DMS 273 (cell line): Measurements from ENCODE around the gene ICA1.
A peak's percentile ranks its signal among the peaks of the same experiment; 100 is the strongest.
"Not testable (repeated sequence)": the region's sequence is repeated elsewhere in the genome, so short reads cannot be mapped to it uniquely, and the experiment has no call there.

Experiments
- DNase-seq: peaks from one replicate; lab custom pipeline; 2025; ENCODE audit not compliant: unreplicated experiment; lab: John Stamatoyannopoulos, UW

ICA1 gene

DNA sequence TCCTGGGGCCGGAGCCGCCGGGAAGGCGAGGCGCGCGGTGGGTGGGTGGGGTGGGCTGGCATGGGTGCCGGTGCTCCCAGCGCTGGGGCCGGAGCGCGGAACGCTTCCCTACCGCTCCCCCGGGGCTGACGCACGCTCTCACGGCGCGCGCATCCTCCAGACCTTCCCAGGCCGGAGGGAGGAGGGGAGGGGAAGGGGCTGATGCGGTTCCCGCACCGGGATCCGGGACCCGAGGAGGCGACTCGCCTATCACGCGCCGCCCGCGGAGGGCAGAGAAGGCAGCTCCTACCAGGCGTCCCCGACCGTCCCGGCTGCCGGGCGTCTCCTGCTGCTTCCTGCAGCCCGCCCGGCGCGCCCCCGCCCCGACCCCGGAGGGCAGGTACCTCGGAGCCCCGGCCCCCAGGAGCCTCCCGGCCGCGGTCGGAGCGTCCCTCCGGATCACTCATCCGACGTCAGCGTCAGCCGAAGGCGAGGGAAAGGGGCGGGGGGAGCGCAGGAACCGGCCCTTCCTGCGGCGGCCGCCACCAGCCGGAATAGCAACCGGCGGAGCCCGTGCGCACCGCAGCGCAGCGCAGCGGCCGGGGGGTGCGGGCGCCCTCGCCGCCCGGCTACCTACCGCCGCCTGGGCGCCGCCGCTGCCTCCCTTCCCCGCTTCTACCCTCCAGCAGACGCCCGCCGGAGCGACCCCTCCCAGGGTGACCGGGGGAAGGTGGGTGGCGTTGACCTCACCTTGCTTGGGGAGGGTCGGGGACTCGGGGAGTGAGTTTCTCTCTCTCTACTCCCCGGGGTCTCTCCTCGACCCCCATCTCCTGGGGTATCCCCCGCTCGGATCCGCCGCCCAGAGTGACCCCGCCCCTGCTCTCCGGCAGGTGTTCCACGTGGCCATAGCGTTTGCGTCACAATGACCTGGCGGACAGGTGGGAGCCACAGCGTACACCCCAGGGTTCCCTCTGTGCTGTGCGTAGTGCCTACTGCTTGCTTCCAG lies at the start of gene ICA1:
Gene ICA1, minus strand, starts transcription at position 457 of the 985 bp plus-strand sequence. CDS start 26,241 bp downstream, outside the sequence.
- peak; percentile 94 for DNase-seq

GRCh38 chr7:8310876-8311275 lies 48.9 kb upstream of the ICA1 start:
- no peak for DNase-seq

DNA sequence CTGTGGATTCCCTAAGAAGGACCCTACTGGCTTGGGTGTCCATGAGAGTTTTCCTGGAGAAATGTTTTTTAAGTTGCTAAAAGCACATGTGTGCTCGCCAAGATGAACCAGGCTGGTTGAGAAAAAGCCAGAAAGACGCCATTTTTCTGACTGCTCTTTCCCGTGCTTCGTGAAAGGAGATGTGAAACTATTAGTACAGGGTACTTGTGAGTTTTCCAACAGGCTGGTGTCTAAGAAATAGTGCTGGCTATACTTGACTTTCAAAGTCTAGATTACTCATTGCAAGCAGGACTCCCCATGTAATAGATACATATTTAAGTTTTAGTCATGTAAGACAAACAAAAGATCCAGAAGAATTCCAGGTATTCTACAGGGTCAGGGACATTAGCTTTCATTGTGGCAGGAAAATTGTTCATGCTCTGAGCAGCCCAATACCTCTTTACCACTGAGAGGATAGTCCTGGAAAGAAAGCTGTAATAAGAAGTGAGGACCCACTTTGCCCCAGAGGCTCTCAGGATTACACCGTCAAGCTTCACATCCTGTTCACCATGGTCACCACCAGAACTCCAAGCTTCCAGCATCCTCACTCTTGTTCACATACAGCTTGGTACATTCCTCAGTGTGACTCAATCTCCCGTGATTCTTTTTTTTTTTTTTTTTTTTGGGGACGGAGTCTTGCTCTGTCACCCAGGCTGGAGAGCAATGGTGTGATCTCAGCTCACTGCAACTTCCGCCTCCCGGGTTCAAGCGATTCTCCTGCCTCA lies 43.8 kb upstream of the ICA1 start:
- no peak for DNase-seq

- DNase-seq = no peak
These were observed 43.1 kb upstream of the ICA1 start for GRCh38 chr7:8305104-8305503.

GRCh38 chr7:8303904-8304528 lies 42.0 kb upstream of the ICA1 start:
- no peak for DNase-seq

DNA sequence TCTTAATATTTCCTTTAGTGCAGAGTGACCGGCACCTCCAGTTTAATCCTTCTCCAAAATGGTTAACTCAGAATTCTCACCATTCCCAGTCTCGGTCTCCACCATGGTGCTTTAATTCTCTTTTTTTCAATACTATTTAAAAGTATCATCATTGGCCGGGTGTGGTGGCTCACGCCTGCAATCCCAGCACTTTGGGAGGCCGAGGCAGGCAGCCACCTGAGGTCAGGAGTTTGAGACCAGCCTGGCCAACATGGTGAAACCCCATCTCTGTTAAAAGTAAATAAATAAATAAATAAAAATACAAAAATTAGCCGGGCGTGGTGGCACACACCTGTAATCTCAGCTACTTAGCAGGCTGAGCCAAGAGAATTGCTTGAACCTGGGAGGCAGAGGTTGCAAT lies 35.1 kb upstream of the ICA1 start:
- DNase-seq = not testable (repeated sequence)

DNA sequence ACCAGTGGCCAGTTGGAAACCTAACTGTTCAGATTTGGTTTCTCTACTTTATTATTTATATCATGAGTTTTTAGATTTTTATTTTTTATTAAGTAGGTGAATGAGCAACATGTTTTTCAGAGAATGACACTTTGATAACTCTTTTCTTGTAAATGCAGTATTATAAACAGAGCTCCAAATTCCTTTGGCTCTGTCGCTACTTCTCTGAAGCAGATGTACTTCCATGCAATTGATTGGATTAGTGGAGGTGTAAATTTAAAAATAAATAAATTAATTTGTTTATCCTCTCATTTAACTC lies 34.3 kb upstream of the ICA1 start:
- DNase-seq = no peak

DNA sequence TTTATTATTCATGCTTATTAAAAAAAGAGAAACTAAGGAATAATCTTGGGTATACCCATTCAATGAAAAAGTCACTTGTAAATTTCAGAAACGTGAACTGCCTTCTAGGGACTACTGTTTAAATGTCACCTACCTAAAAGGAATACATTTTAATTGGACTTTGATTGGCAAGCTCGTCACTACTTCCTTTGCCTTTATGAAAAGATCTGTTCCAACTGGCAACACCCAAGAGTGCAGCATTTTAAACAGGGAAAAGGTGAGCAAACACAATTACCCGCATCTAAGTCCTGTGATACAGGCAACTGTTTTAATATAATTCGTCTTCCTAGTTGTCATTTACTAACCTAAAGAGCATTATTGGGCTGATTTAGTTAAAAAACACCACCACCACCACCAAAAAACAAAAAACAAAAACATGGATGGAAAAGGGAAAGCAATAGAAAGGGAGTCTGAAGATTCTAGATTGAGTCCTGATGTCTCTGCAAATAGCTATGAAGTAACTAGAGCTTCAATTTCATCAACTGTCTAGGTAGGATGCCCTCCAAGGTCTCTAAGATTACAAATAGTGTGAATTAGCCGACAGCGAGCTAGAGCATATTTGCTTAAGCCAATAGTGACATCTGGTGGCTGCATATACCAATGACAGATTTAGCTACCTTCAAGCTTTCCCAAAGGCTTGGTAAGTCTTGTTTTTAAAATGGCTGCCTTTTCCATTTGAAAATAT lies 33.8 kb upstream of the ICA1 start:
- peak; percentile 96 for DNase-seq

DNA sequence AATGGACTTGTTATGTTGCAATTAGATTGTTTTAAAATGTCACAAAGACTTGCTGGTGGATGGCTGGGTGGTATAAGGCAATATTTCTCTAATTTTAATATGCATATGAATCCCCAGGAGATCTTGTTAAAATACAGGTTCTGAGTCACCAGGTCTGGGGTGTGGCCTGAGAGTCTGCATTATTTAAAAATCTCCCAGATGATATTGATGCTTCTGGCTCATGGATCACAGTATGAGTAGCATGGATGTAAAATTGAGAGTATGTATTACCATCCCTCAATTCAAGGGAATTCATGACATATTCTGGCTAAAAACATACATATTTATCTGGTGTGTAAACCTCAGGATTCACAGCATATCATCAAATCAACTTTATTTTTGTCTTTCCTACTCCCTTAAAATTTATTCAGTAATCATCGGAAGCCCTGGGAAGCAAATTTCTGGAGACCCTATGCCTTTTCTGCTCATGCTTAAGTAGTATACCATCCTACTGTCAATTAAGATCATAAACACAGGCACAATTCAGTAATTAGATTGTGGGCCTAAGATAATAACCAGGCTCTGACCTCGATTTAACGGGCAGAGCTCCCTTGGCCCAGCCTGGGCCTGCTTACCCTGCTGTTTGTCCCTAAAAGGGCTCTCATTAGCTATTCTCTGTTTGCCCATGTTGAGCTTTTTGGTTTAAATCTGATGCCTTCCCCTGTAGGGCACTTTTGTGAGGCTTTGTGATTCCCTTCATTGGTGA lies 29.6 kb upstream of the ICA1 start:
- peak; percentile 31 for DNase-seq

DNA sequence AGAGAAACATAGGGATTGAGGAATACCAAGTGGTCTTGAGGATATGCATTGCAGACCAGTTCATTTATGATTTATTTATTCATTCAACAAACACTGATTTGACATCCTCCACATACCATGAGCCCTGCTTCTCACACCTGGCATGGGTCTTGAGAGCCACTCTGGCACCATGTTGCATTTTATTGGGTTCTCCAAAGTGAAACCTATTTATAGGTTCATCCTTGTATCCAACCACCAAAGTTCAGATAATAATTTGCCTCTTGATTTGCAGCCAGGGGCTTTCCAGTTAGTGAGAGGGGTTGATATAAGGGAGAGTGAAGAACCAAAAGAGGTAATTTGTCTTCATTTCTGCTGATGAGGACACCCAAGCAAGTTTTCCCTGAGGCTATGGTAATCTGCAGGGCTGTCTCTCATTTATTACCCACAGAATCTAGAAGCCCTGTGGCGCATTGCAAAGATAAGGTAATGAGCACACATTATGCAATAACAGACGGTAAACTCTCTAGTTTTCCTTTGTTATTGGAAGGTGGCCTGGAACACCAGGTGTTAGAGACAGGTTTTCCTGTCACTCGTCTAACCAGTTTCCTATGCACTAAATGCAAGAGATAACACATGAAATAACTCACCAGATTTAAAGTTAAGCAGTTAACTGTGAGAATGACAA lies 28.8 kb upstream of the ICA1 start:
- DNase-seq = peak; percentile 88

DNA sequence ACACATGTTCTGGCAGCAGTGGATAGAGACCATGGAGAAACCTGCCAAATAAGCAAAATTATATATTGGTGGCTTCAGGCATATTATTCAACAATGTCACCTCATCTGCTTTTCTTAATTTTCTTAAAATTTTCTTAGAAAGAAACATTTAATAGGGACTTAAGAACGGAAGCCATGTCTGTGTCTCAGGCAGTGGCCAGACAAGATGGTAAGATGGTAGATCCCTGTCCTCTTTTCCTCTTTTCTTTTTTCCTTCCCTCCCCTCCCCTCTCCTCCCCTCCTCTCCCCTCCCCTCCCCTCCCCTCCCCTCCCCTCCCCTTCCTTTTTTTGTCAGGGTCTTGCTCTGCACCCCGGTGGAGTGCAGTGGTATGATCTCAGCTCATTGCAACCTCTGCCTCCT lies 24.2 kb upstream of the ICA1 start:
- no peak for DNase-seq

- no peak for DNase-seq
These were observed 23.2 kb upstream of the ICA1 start for GRCh38 chr7:8285155-8285554.

DNA sequence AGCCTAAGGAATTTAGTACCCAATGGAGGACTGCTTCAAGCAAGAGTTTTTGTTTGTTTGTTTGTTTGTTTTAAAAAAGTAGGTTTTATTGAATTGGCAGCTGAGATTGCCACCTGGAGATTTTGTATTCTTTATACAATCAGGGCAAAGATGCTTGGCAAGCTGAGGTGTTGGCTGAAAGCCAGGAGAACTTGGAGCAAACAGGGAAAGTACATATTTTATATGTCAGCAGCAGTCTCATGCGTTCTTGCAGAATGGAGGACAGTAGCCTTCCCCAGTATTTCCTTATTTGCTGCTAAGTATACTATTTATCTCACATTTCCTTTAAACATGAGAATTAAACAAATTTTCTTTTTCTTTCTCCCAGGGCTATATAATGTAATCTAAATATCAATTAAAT lies 22.6 kb upstream of the ICA1 start:
- peak; percentile 78 for DNase-seq

GRCh38 chr7:8283968-8284367 lies 22.0 kb upstream of the ICA1 start:
- DNase-seq = no peak

- no peak for DNase-seq
These were observed 20.9 kb upstream of the ICA1 start for GRCh38 chr7:8282871-8283270.

GRCh38 chr7:8282162-8282561 lies 20.2 kb upstream of the ICA1 start:
- no peak for DNase-seq

DNA sequence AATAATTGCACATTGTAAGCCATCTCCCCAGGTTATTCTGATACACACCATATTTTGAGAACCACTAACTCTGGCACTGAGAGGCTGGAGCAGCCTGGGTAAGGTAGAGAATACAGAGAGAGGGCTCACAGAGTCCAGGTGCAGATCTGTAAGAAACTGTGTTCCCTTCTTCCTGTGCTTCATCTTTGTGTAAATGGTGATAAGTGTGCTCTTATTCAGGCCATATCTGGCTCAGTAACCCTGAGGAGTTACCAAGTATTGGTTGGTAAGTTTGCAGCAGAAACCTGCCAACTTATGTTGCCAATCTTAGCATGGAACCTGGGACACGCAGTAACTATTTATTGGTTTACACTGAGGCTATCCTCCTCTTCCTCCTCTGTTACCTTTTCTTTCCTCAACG lies 16.2 kb upstream of the ICA1 start:
- DNase-seq = no peak

- DNase-seq = peak; percentile 65
These were observed 15.5 kb upstream of the ICA1 start for GRCh38 chr7:8277394-8277982.

GRCh38 chr7:8274589-8274988 lies 12.6 kb upstream of the ICA1 start:
- no peak for DNase-seq
